OCI-LY3 (cell line): Measurements from ENCODE around the gene IRF9.
A peak's percentile ranks its signal among the peaks of the same experiment; 100 is the strongest.

ENCODE experiments used
- EZH2phosphoT487 ChIP-seq: fragments of 200-600 bp; shearing (Covaris generic); IDR thresholded peaks from 2 replicates; pipeline ENCODE4 v1.6.1; 2018; ENCODE audit warnings: antibody characterized with exemption, mixed run types, low read depth
- TF ChIP-seq, protein P1 (sequence below): fragments of 200-600, 300-600 bp; sonication (generic); IDR thresholded peaks from 2 replicates; pipeline ENCODE4 v1.5.1; 2014; ENCODE audit warnings: antibody characterized with exemption, low read length, low read depth

DNA sequence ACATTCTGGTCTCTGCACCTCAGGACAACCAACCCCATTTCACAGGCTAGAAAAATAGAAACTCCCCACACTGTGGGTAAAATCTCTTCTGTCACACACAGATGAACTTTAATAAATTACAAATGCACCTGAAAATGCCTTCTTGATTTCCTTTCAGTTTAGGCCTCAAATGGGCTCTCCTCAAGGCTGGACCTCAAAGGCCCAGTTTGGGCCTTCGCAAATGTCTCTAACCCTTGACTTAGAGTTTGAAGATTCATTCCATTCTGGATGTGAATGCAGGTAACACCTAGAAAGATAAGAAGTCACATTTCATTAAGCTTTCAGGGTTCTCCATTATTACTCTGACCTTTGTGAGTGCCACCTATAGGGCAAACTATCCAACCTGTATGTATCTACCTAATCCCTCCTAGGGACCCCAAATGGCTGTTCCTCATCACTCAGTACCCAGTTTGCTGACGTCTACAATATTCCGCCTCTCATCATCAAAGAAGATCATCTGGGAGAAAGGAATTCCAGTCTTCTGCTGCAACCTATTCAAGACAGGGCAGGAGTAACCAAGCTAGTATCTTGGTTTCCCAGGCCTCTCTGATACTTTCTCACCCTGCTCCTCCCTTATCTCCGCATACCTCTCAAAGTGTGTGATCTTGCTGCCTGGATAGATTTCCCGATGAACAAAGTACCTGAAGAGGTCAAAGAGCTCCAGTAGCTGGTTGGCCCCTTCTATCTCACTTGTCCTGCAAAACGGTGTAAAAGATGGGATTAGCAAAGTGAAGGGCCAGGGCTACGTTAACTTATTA, 53.0 kb downstream of the IRF9 start:
- TF ChIP-seq, protein P1, sequence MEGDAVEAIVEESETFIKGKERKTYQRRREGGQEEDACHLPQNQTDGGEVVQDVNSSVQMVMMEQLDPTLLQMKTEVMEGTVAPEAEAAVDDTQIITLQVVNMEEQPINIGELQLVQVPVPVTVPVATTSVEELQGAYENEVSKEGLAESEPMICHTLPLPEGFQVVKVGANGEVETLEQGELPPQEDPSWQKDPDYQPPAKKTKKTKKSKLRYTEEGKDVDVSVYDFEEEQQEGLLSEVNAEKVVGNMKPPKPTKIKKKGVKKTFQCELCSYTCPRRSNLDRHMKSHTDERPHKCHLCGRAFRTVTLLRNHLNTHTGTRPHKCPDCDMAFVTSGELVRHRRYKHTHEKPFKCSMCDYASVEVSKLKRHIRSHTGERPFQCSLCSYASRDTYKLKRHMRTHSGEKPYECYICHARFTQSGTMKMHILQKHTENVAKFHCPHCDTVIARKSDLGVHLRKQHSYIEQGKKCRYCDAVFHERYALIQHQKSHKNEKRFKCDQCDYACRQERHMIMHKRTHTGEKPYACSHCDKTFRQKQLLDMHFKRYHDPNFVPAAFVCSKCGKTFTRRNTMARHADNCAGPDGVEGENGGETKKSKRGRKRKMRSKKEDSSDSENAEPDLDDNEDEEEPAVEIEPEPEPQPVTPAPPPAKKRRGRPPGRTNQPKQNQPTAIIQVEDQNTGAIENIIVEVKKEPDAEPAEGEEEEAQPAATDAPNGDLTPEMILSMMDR, result peak; percentile 12; the same call in 1 of the 2 replicates
- no peak for TF ChIP-seq EZH2phosphoT487
